Trophoblast cell (in vitro differentiated cells and primary cell): ENCODE results near the gene NHSL2.

Source experiments
- DNase-seq, 2 donors: peaks; one replicate each; pipeline ENCODE4 v3.0.0-alpha.2; 2016
- H2AFZ ChIP-seq: 2 replicates; pipeline ENCODE4 v1.6.1; 2013; ENCODE audit warnings: low read length, moderate library complexity, mild to moderate bottlenecking; ENCODE audit not compliant: insufficient read depth, poor library complexity
- H2AK5ac ChIP-seq: 2 replicates; pipeline ENCODE4 v1.6.1; 2013; ENCODE audit warnings: mild to moderate bottlenecking, low read length
- H2BK120ac ChIP-seq: 2 replicates; pipeline ENCODE4 v1.6.1; 2013; ENCODE audit warnings: low read length, mild to moderate bottlenecking, moderate library complexity; ENCODE audit not compliant: insufficient read depth, poor library complexity
- H2BK12ac ChIP-seq: 2 replicates; pipeline ENCODE4 v1.6.1; 2013; ENCODE audit warnings: mild to moderate bottlenecking, low read length, moderate library complexity
- H2BK5ac ChIP-seq: 2 replicates; pipeline ENCODE4 v1.6.1; 2013; ENCODE audit warnings: low read length, low read depth, moderate library complexity, mild to moderate bottlenecking; ENCODE audit not compliant: poor library complexity
- H3K14ac ChIP-seq: 2 replicates; pipeline ENCODE4 v1.6.1; 2013; ENCODE audit warnings: mild to moderate bottlenecking, low read length
- H3K18ac ChIP-seq: 2 replicates; pipeline ENCODE4 v1.6.1; 2013; ENCODE audit warnings: mild to moderate bottlenecking, low read length
- H3K23ac ChIP-seq: 2 replicates; pipeline ENCODE4 v1.6.1; 2013; ENCODE audit warnings: low read length
- H3K27ac ChIP-seq: 2 replicates; pipeline ENCODE4 v1.5.1; 2013; ENCODE audit warnings: low read depth, mild to moderate bottlenecking, inconsistent platforms, low read length, moderate library complexity
- H3K27me3 ChIP-seq: 2 replicates; pipeline ENCODE4 v1.6.1; 2013; ENCODE audit warnings: inconsistent platforms, mild to moderate bottlenecking, low read length, moderate library complexity; ENCODE audit not compliant: insufficient read depth
- H3K36me3 ChIP-seq, 2 experiments: 1 replicate in 1 of 2; 2 replicates in 1 of 2; pipeline ENCODE4 v1.6.1; 2013; ENCODE audit warnings: low read length in 2 of 2, mild to moderate bottlenecking in 2 of 2, moderate library complexity in 1 of 2; ENCODE audit not compliant: insufficient read depth in 2 of 2, control insufficient read depth in 1 of 2
- H3K4ac ChIP-seq: 2 replicates; pipeline ENCODE4 v1.6.1; 2013; ENCODE audit warnings: low read depth, mild to moderate bottlenecking, low read length, moderate library complexity
- H3K4me1 ChIP-seq, 2 experiments: 1 replicate in 1 of 2; 2 replicates in 1 of 2; pipeline ENCODE4 v1.6.1; 2013; ENCODE audit warnings: low read length in 2 of 2, mild to moderate bottlenecking in 2 of 2, moderate library complexity in 1 of 2; ENCODE audit not compliant: insufficient read depth in 2 of 2, control insufficient read depth in 1 of 2
- H3K4me2 ChIP-seq: 2 replicates; pipeline ENCODE4 v1.6.1; 2013; ENCODE audit warnings: inconsistent platforms, mild to moderate bottlenecking, low read length, moderate library complexity
- H3K4me3 ChIP-seq: 2 replicates; pipeline ENCODE4 v1.5.1; 2013; ENCODE audit warnings: mild to moderate bottlenecking, low read depth, low read length, inconsistent platforms
- H3K79me1 ChIP-seq: one replicate; pipeline ENCODE4 v1.6.1; 2013; ENCODE audit warnings: low read length
- H3K79me2 ChIP-seq: 2 replicates; pipeline ENCODE4 v1.6.1; 2013; ENCODE audit warnings: low read length, mild to moderate bottlenecking; ENCODE audit not compliant: control insufficient read depth, insufficient read depth, poor library complexity
- H3K9ac ChIP-seq: 2 replicates; pipeline ENCODE4 v1.6.1; 2013; ENCODE audit warnings: mild to moderate bottlenecking, low read length
- H3K9me3 ChIP-seq: 2 replicates; pipeline ENCODE4 v1.6.1; 2013; ENCODE audit warnings: low read depth, mild to moderate bottlenecking, control low read depth, inconsistent platforms, low read length; ENCODE audit not compliant: insufficient read depth
- H4K12ac ChIP-seq: 2 replicates; pipeline ENCODE4 v1.6.1; 2013; ENCODE audit warnings: low read depth, mild to moderate bottlenecking, low read length, moderate library complexity
- H4K8ac ChIP-seq: 2 replicates; pipeline ENCODE4 v1.6.1; 2013; ENCODE audit warnings: low read depth, mild to moderate bottlenecking, low read length, moderate library complexity
- H4K91ac ChIP-seq: one replicate; pipeline ENCODE4 v1.6.1; 2013; ENCODE audit warnings: low read depth, mild to moderate bottlenecking, low read length, moderate library complexity
- WGBS: extraction: QIAGEN DNeasy Blood & Tissue Kit; methylation state at CpG from one replicate; pipeline ENCODE4 v1.1.7; 2013; ENCODE audit warnings: missing lambda C conversion rate; ENCODE audit not compliant: insufficient read length, insufficient coverage; ENCODE audit errors: extremely low coverage; 5-methylcytosine and 5-hydroxymethylcytosine counted together

Gene NHSL2

GRCh38 chrX:71922686-71923085, 12.0 kb downstream of the NHSL2 start:
- Histone ChIP-seq H4K91ac (no peak overlapping the region), H4K8ac (no peak overlapping the region), H3K27ac (no peak overlapping the region), H3K14ac (no peak overlapping the region), H3K23ac (no peak overlapping the region), H2BK12ac (no peak overlapping the region), H3K4ac (no peak overlapping the region), H3K79me1 (peaks cover 3% of the 10 kb centered on the region), H3K79me2 (no peaks in the 10 kb centered on the region), H2AFZ (no peak overlapping the region), H2BK5ac (no peak overlapping the region), H3K4me1 (peaks cover 5 to 13% of the 10 kb centered on the region in 2 experiments), H3K9ac (no peak overlapping the region), H3K27me3 (no peaks in the 10 kb centered on the region), H3K4me2 (no peak overlapping the region), H3K18ac (no peak overlapping the region), H2AK5ac (no peak overlapping the region), H4K12ac (no peak overlapping the region), H3K4me3 (no peak overlapping the region), H3K9me3 (no peaks in the 10 kb centered on the region), H2BK120ac (no peak overlapping the region), H3K36me3 (no peaks in the 10 kb centered on the region)
- WGBS: no CpG with 5 or more reads among the region's 1 CpG
- DNase-seq: no peak

GRCh38 chrX:71923516-71923915, 12.9 kb downstream of the NHSL2 start:
- no peak overlapping the region for H2BK5ac ChIP-seq
- no peak overlapping the region for H2AFZ ChIP-seq
- no peak overlapping the region for H2BK12ac ChIP-seq
- H3K79me2 ChIP-seq: no peaks in the 10 kb centered on the region
- H3K23ac ChIP-seq: no peak overlapping the region
- no peak overlapping the region for H4K91ac ChIP-seq
- H3K9me3 ChIP-seq: no peaks in the 10 kb centered on the region
- no peak overlapping the region for H3K4me3 ChIP-seq
- no peak overlapping the region for H3K9ac ChIP-seq
- H3K27me3 ChIP-seq: no peaks in the 10 kb centered on the region
- H3K4me2 ChIP-seq: no peak overlapping the region
- no peak overlapping the region for H2BK120ac ChIP-seq
- no peak overlapping the region for H3K27ac ChIP-seq
- H3K79me1 ChIP-seq: no peaks in the 10 kb centered on the region
- H3K4me1 ChIP-seq: peaks cover 3 to 9% of the 10 kb centered on the region in 2 experiments
- H3K14ac ChIP-seq: no peak overlapping the region
- H3K36me3 ChIP-seq: no peaks in the 10 kb centered on the region
- no peak overlapping the region for H4K12ac ChIP-seq
- H2AK5ac ChIP-seq: no peak overlapping the region
- no CpG with 5 or more reads among the region's 3 CpGs for WGBS
- H3K18ac ChIP-seq: no peak overlapping the region
- DNase-seq: no peak
- H3K4ac ChIP-seq: no peak overlapping the region
- no peak overlapping the region for H4K8ac ChIP-seq

GRCh38 chrX:71927040-71927439, 16.4 kb downstream of the NHSL2 start:
- Histone ChIP-seq H3K4me2 (no peak overlapping the region), H3K27me3 (no peaks in the 10 kb centered on the region), H3K4me1 (peaks cover 0 to 2% of the 10 kb centered on the region in 2 experiments), H2BK12ac (no peak overlapping the region), H4K8ac (no peak overlapping the region), H4K12ac (no peak overlapping the region), H3K36me3 (no peaks in the 10 kb centered on the region), H3K4ac (no peak overlapping the region), H3K9me3 (no peaks in the 10 kb centered on the region), H2AK5ac (no peak overlapping the region), H2BK120ac (no peak overlapping the region), H2AFZ (no peak overlapping the region), H3K18ac (no peak overlapping the region), H3K14ac (no peak overlapping the region), H4K91ac (no peak overlapping the region), H3K79me1 (no peaks in the 10 kb centered on the region), H3K9ac (no peak overlapping the region), H3K23ac (no peak overlapping the region), H2BK5ac (no peak overlapping the region), H3K4me3 (no peak overlapping the region), H3K27ac (no peak overlapping the region), H3K79me2 (no peaks in the 10 kb centered on the region)
- DNase-seq: no peak
- no CpG with 5 or more reads among the region's 7 CpGs for WGBS

GRCh38 chrX:71928856-71929255, 18.2 kb downstream of the NHSL2 start:
- no peak overlapping the region for H4K12ac ChIP-seq
- H3K36me3 ChIP-seq: no peaks in the 10 kb centered on the region
- WGBS: no CpG with 5 or more reads among the region's 2 CpGs
- no peak overlapping the region for H2BK5ac ChIP-seq
- no peak overlapping the region for H4K91ac ChIP-seq
- H3K27me3 ChIP-seq: no peaks in the 10 kb centered on the region
- H3K79me2 ChIP-seq: no peaks in the 10 kb centered on the region
- H2BK120ac ChIP-seq: no peak overlapping the region
- DNase-seq: no peak
- no peak overlapping the region for H3K4me2 ChIP-seq
- no peak overlapping the region for H3K27ac ChIP-seq
- H3K14ac ChIP-seq: no peak overlapping the region
- no peak overlapping the region for H3K23ac ChIP-seq
- no peak overlapping the region for H2AFZ ChIP-seq
- no peak overlapping the region for H3K4me3 ChIP-seq
- H3K18ac ChIP-seq: no peak overlapping the region
- H3K4ac ChIP-seq: no peak overlapping the region
- H3K4me1 ChIP-seq: no peaks in the 10 kb centered on the region
- H3K9ac ChIP-seq: no peak overlapping the region
- no peak overlapping the region for H4K8ac ChIP-seq
- H2BK12ac ChIP-seq: no peak overlapping the region
- H3K79me1 ChIP-seq: no peaks in the 10 kb centered on the region
- H3K9me3 ChIP-seq: no peaks in the 10 kb centered on the region
- H2AK5ac ChIP-seq: no peak overlapping the region
